ENCODE results near the gene LRRC18. TPM values are rescaled to one million over a fixed set of nuclear protein-coding genes. Genes with fewer than 3 reads are reported as not detected.

LRRC18 gene
- total RNA-seq, 2 donors from 2014 or later: not detected

DNA sequence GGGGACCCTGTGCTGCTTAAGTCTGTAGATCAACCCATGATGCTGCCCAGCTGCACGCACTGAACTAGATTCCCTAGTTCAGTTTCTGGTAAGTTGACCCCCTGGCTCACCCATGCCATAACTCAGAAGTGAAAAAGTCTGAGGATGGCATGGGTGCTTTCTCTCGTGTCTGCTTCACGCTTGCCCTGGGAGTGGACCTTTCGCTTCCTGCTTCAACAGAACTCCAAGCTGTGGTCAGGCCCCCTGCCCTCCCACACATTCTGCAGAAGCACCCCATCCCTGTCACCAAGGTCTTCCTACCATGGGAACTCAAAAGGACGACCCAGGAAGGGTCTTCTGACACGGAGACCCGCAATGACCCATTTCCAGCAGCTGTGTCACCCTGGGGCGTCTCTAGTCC, 39.9 kb downstream of the LRRC18 start:
- TF ChIP-seq, protein P1, sequence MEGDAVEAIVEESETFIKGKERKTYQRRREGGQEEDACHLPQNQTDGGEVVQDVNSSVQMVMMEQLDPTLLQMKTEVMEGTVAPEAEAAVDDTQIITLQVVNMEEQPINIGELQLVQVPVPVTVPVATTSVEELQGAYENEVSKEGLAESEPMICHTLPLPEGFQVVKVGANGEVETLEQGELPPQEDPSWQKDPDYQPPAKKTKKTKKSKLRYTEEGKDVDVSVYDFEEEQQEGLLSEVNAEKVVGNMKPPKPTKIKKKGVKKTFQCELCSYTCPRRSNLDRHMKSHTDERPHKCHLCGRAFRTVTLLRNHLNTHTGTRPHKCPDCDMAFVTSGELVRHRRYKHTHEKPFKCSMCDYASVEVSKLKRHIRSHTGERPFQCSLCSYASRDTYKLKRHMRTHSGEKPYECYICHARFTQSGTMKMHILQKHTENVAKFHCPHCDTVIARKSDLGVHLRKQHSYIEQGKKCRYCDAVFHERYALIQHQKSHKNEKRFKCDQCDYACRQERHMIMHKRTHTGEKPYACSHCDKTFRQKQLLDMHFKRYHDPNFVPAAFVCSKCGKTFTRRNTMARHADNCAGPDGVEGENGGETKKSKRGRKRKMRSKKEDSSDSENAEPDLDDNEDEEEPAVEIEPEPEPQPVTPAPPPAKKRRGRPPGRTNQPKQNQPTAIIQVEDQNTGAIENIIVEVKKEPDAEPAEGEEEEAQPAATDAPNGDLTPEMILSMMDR (IDR thresholded peaks at IDR 0.05): no peak
- no peaks in the 10 kb centered on the region for H3K9me3 ChIP-seq
- H3K27ac ChIP-seq: no peak overlapping the region
- peaks cover 0 to 8% of the 10 kb centered on the region in 2 donors for H3K4me1 ChIP-seq (ENCODE audit: control insufficient read depth in 1 of 2, low read depth in 2 of 2)
- DNase-seq (ENCODE audit: low spot score): no peak
- ATAC-seq (ENCODE audit: insufficient number of reproducible peaks, low FRiP score, low read depth): no peak
- H3K4me3 ChIP-seq: no peak overlapping the region
- no peaks in the 10 kb centered on the region for H3K27me3 ChIP-seq (replicated peaks; ENCODE audit: insufficient read depth)
- H3K36me3 ChIP-seq: no peaks in the 10 kb centered on the region

DNA sequence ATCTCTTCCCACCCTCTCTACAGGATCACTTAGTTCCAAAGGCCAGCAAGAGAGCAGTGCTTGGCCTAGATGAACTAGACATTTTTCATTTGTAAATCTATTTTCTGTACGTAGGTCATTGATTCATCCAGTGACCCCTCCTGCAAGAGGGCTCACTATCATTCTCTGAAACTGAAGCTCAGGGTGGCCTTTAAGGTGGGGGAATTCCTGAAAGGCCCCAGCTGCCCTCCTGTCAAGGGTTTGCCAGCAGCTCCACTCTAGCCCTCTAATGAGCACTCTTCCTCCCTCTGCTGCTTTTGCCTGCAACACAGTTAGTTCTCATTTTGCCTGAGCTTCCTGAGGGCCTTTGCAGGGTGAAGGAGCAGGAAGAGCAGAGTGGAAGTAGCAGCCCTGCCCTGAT, 41.2 kb downstream of the LRRC18 start:
- no peak overlapping the region for H3K27ac ChIP-seq
- H3K4me3 ChIP-seq: no peak overlapping the region
- DNase-seq (ENCODE audit: low spot score) (no peak), ATAC-seq (ENCODE audit: insufficient number of reproducible peaks, low FRiP score, low read depth) (no peak)
- H3K36me3 ChIP-seq: no peaks in the 10 kb centered on the region
- H3K4me1 ChIP-seq (ENCODE audit: control insufficient read depth in 1 of 2, low read depth in 2 of 2): peaks cover 0 to 8% of the 10 kb centered on the region in 2 donors
- TF ChIP-seq, protein P1 (IDR thresholded peaks at IDR 0.05): no peak
- no peaks in the 10 kb centered on the region for H3K27me3 ChIP-seq (replicated peaks; ENCODE audit: insufficient read depth)
- no peaks in the 10 kb centered on the region for H3K9me3 ChIP-seq

DNA sequence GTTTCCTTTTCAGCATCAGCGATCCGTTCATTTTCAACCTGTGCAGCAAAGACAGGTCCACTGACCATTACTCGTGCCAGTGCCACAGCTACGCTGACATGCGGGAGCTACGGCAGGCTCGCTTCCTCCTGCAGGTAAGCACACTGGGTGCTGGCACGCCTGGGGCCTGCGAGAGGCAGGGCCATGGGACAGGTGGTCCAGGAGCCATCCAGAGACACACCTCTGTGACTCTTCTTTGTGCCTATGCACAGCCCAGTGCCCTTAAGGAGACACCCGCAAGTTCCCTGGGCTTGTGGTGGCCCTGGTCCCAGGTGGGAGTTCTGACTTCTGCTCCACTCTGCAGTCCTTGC, 42.2 kb downstream of the LRRC18 start:
- no peak for DNase-seq (ENCODE audit: low spot score)
- TF ChIP-seq, protein P1 (IDR thresholded peaks at IDR 0.05): no peak

DNA sequence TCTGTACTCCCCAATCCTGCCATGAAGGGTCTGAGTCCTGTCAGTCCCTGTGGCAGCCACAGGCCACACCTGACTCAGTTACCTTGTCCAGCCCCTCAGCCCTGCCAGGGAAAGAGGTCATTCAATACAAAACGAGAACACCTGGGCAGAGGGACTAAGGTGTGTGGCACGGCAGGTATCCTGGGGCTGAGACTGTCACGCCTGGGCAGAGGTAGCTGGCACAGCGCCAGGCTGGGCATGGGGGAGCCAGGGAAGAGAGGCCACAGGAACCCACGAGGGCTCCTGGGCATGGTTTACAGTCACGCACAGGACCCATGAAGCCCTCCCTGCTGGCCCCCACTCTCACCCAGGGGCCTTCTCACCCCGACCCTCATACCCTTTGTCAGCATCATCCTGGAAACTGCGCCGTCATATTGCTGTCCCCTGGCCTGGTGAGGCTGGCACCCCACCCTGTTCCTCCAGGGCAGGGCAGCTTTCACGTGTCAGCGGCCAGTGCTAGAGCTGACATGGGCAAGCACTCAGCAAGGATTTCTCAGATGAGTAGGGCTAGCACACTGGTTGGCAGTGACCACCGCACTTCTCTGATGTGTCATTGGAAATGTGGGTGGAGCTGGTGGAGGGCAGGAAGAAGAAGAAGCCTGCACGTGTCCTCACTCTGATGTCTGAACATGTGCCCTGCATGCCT, 42.7 kb downstream of the LRRC18 start:
- H3K4me1 ChIP-seq (ENCODE audit: control insufficient read depth in 1 of 2, low read depth in 2 of 2): peaks cover 0 to 8% of the 10 kb centered on the region in 2 donors
- no peaks in the 10 kb centered on the region for H3K36me3 ChIP-seq
- ATAC-seq (ENCODE audit: insufficient number of reproducible peaks, low FRiP score, low read depth): no peak
- no peaks in the 10 kb centered on the region for H3K27me3 ChIP-seq (replicated peaks; ENCODE audit: insufficient read depth)
- no peak overlapping the region for H3K27ac ChIP-seq
- no peaks in the 10 kb centered on the region for H3K9me3 ChIP-seq
- TF ChIP-seq, protein P1 (IDR thresholded peaks at IDR 0.05): no peak
- no peak for DNase-seq (ENCODE audit: low spot score)
- H3K4me3 ChIP-seq: no peak overlapping the region

More for the DNA sequence above, 42.2 kb downstream of the LRRC18 start:
- no peaks in the 10 kb centered on the region for H3K9me3 ChIP-seq
- H3K4me1 ChIP-seq (ENCODE audit: control insufficient read depth in 1 of 2, low read depth in 2 of 2): peaks cover 0 to 8% of the 10 kb centered on the region in 2 donors
- H3K36me3 ChIP-seq: no peaks in the 10 kb centered on the region
- no peak overlapping the region for H3K27ac ChIP-seq
- ATAC-seq (ENCODE audit: insufficient number of reproducible peaks, low FRiP score, low read depth): no peak
- no peaks in the 10 kb centered on the region for H3K27me3 ChIP-seq (replicated peaks; ENCODE audit: insufficient read depth)
- H3K4me3 ChIP-seq: no peak overlapping the region

DNA sequence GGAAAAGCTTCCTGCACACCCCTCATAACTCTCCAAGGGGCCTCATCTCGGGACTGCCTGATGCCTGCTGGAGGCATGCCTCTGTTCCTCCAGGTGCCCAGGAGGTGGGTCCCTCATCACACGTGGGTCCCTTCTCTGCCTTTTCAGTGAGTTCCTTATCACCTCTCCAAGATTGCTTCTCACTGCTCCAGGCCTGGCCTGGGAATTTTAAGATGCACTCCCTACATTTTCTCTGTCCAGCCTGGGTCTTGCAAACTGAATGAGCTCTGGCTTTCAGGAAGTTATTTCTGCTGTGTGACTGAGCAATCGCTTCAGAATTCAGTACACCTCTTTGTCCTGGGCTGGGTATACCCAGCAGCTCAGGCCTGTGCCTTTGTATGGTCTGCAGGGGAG, 43.8 kb downstream of the LRRC18 start:
- H3K4me1 ChIP-seq (ENCODE audit: control insufficient read depth in 1 of 2, low read depth in 2 of 2): no peaks in the 10 kb centered on the region
- H3K4me3 ChIP-seq: no peak overlapping the region
- ATAC-seq (ENCODE audit: insufficient number of reproducible peaks, low FRiP score, low read depth): no peak
- DNase-seq (ENCODE audit: low spot score): no peak
- no peaks in the 10 kb centered on the region for H3K27me3 ChIP-seq (replicated peaks; ENCODE audit: insufficient read depth)
- no peaks in the 10 kb centered on the region for H3K9me3 ChIP-seq
- no peaks in the 10 kb centered on the region for H3K36me3 ChIP-seq
- TF ChIP-seq, protein P1 (IDR thresholded peaks at IDR 0.05): no peak
- no peak overlapping the region for H3K27ac ChIP-seq

All from thoracic aorta (tissue), 2 donors.